HepG2 (cell line): ENCODE data around the gene ATAD3A. TPM values are rescaled to one million over a fixed set of nuclear protein-coding genes. Genes with fewer than 3 reads are reported as not detected.

Experiments used
- BCL3 ChIP-seq: sonication (generic); formaldehyde crosslinking; IDR thresholded peaks from 2 replicates; pipeline ENCODE4 v1.5.1; 2020; ENCODE audit warnings: mild to moderate bottlenecking, missing genetic modification reagents, moderate library complexity
- BHLHE40 ChIP-seq: IDR thresholded peaks from 2 replicates; pipeline ENCODE4 v1.6.1; 2011; ENCODE audit warnings: low read length, improper control_type of control experiment
- CAMTA2 ChIP-seq: sonication (generic); formaldehyde crosslinking; IDR thresholded peaks from 2 replicates; pipeline ENCODE4 v1.4.0; 2020; ENCODE audit warnings: mild to moderate bottlenecking, missing genetic modification reagents, borderline replicate concordance
- DR1 ChIP-seq: sonication (generic); formaldehyde crosslinking; IDR thresholded peaks from 2 replicates; pipeline ENCODE4 v1.8.0; 2021; ENCODE audit warnings: mild to moderate bottlenecking, missing genetic modification reagents, inconsistent platforms
- DZIP1 ChIP-seq: sonication (generic); formaldehyde crosslinking; IDR thresholded peaks from 2 replicates; pipeline ENCODE4 v1.5.0; 2020; ENCODE audit warnings: mild to moderate bottlenecking, missing genetic modification reagents
- KAT8 ChIP-seq: IDR thresholded peaks from 2 replicates; pipeline ENCODE4 v1.6.1; 2016; ENCODE audit warnings: missing genetic modification reagents, missing compliant biosample characterization
- KDM2A ChIP-seq: sonication (generic); formaldehyde crosslinking; IDR thresholded peaks from 2 replicates; pipeline ENCODE4 v1.4.0; 2020; ENCODE audit warnings: low read depth, missing genetic modification reagents, borderline replicate concordance
- KLF6 ChIP-seq: IDR thresholded peaks from 2 replicates; pipeline ENCODE4 v1.8.0; 2016; ENCODE audit warnings: missing biosample characterization, missing genetic modification reagents
- MIER2 ChIP-seq: IDR thresholded peaks from 2 replicates; pipeline ENCODE4 v1.6.1; 2016; ENCODE audit warnings: missing biosample characterization, missing genetic modification reagents
- MNT ChIP-seq: fragments of 450-650 bp; IDR thresholded peaks from 2 replicates; pipeline ENCODE4 v1.6.1; 2016
- POLR2A ChIP-seq, 2 experiments: IDR thresholded peaks; 2 replicates each; pipeline ENCODE4 v1.6.1; 2011; ENCODE audit warnings: low read depth in 2 of 2, low read length in 2 of 2, mild to moderate bottlenecking in 1 of 2, moderate library complexity in 1 of 2; ENCODE audit not compliant: insufficient read depth in 1 of 2
- RXRB ChIP-seq: IDR thresholded peaks from 2 replicates; pipeline ENCODE4 v1.6.1; 2016; ENCODE audit warnings: borderline replicate concordance, missing genetic modification reagents, missing compliant biosample characterization
- SMAD3 ChIP-seq: sonication (generic); formaldehyde crosslinking; IDR thresholded peaks from 2 replicates; pipeline ENCODE4 v1.4.0; 2020; ENCODE audit warnings: missing genetic modification reagents
- TOPORS ChIP-seq: sonication (generic); formaldehyde crosslinking; IDR thresholded peaks from 2 replicates; pipeline ENCODE4 v1.8.0; 2023; ENCODE audit warnings: mild to moderate bottlenecking, missing genetic modification reagents
- YEATS4 ChIP-seq: sonication (generic); formaldehyde crosslinking; IDR thresholded peaks from 2 replicates; pipeline ENCODE4 v1.4.0; 2020; ENCODE audit warnings: missing genetic modification reagents, borderline replicate concordance
- ZFP36L1 ChIP-seq: sonication (generic); formaldehyde crosslinking; IDR thresholded peaks from 2 replicates; pipeline ENCODE4 v1.8.0; 2022; ENCODE audit warnings: mild to moderate bottlenecking, missing genetic modification reagents, moderate library complexity
- ZNF281 ChIP-seq: sonication (generic); formaldehyde crosslinking; IDR thresholded peaks from 2 replicates; pipeline ENCODE4 v1.4.0; 2020; ENCODE audit warnings: missing genetic modification reagents, borderline replicate concordance
- ZNF317 ChIP-seq: sonication (generic); formaldehyde crosslinking; IDR thresholded peaks from 2 replicates; pipeline ENCODE4 v1.5.0; 2020; ENCODE audit warnings: mild to moderate bottlenecking, missing genetic modification reagents
- ZNF530 ChIP-seq: sonication (generic); formaldehyde crosslinking; IDR thresholded peaks from 2 replicates; pipeline ENCODE4 v1.5.0; 2020; ENCODE audit warnings: low read depth, mild to moderate bottlenecking, missing genetic modification reagents
- ZNF589 ChIP-seq: sonication (generic); formaldehyde crosslinking; conservative IDR thresholded peaks from 2 replicates; pipeline ENCODE4 v1.8.0; 2022; ENCODE audit warnings: mild to moderate bottlenecking, moderate library complexity, missing genetic modification reagents
- ZNF619 ChIP-seq: sonication (generic); formaldehyde crosslinking; IDR thresholded peaks from 2 replicates; pipeline ENCODE4 v1.4.0; 2020; ENCODE audit warnings: mild to moderate bottlenecking, missing genetic modification reagents
- ZNF792 ChIP-seq: IDR thresholded peaks from 2 replicates; pipeline ENCODE4 v1.6.1; 2016
- polyA plus RNA-seq, 8 experiments: library from polyadenylated mRNA; depleted of rRNA in 3 of 8; stranded (reverse) in 7 of 8; unstranded in 1 of 8; fragments of >200 nt; fragmentation: Illumina TruSeq in 4 of 8; extraction: Trizol in 4 of 8; gene quantifications; 2 replicates each; pipeline versions ENCODE4 v1.2.1 to v1.2.3, GENCODE V29; 2011 to 2016; ENCODE audit warnings: low read depth in 4 of 8, missing spikeins in 1 of 8, mixed read lengths in 1 of 8; ENCODE audit not compliant: insufficient read depth in 1 of 8
- total RNA-seq, 5 experiments: library from RNA; depleted of rRNA; stranded (reverse); fragments of >200 nt; fragmentation: Illumina TruSeq; extraction: Trizol; gene quantifications; 2 replicates each; pipeline ENCODE4 v1.2.3, GENCODE V29; 2016; ENCODE audit warnings: low read depth in 1 of 5

Gene ATAD3A
- total and polyA plus RNA-seq, 2 of the 13 experiments (the other 11 are each of a cell fraction or from before 2014, with no cell fraction given) = 10.6 to 49.0 TPM

- TF ChIP-seq ZNF281 (CRISPR knock-in tag) (0 out of 2 replicates have a peak, but pooled peaks have one; percentile 11), KAT8 (CRISPR knock-in tag) (peak; percentile 97), KLF6 (CRISPR knock-in tag) (peak; percentile 32; the same call in 1 of the 2 replicates), ZFP36L1 (no peak), YEATS4 (peak; percentile 84; the same call in 1 of the 2 replicates), RXRB (CRISPR knock-in tag) (peak; percentile 60; the same call in 1 of the 2 replicates), BHLHE40 (peak; percentile 24; the same call in 1 of the 2 replicates), ZNF317 (peak; percentile 14; the same call in 1 of the 2 replicates), DR1 (CRISPR knock-in tag) (no peak), BCL3 (CRISPR knock-in tag) (peak; percentile 29; the same call in 1 of the 2 replicates), MIER2 (CRISPR knock-in tag) (0 out of 2 replicates have a peak, but pooled peaks have one; percentile 12), ZNF619 (no peak; the same call in 1 of the 2 replicates), ZNF530 (CRISPR knock-in tag) (no peak), ZNF792 (CRISPR knock-in tag) (peak; percentile 27; the same call in 1 of the 2 replicates), ZNF589 (CRISPR knock-in tag) (0 out of 2 replicates have a peak, but pooled peaks have one; percentile 23), DZIP1 (CRISPR knock-in tag) (peak; percentile 27; the same call in 1 of the 2 replicates), SMAD3 (CRISPR knock-in tag) (peak; percentile 51; the same call in 1 of the 2 replicates), TOPORS (peak; percentile 25; the same call in 1 of the 2 replicates), MNT (no peak), POLR2A (IDR thresholded peaks at IDR 0.05; ENCODE audit: insufficient read depth in 1 of 2, low read depth in 2 of 2, low read length in 2 of 2) (peak; percentile 70 to 76), CAMTA2 (CRISPR knock-in tag) (peak; percentile 22; the same call in 1 of the 2 replicates), KDM2A (peak; percentile 95)
Observed at GRCh38 chr1:1574721-1575537, 63.0 kb downstream of the ATAD3A start, which contains the start of gene SSU72 (continued).
